Measurements from ENCODE around the gene ITPKC.

DNA sequence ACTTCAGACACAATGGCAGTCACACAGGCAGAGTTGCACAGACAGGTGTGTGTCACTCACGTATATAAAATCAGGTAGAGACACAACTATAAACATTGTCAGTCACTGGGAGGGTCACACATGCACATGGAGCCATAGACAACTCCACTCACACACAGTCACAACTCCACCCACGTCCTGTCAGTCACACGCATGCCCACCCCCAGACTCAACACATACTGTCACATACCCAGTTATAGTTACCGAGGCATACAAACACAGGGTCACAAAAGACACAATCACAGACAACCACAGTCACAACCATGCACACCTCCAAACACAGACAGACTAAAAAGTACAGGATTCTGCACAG lies 27.9 kb upstream of the ITPKC start:
- TF ChIP-seq, protein P1, sequence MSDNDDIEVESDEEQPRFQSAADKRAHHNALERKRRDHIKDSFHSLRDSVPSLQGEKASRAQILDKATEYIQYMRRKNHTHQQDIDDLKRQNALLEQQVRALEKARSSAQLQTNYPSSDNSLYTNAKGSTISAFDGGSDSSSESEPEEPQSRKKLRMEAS (IDR thresholded peaks at IDR 0.05) = no peak
- no peak for TF ChIP-seq ZBTB7A (IDR thresholded peaks at IDR 0.05; ENCODE audit: low read depth)
- TF ChIP-seq TAF1 (IDR thresholded peaks at IDR 0.05; ENCODE audit: low read depth) = no peak
- TF ChIP-seq CEBPB (IDR thresholded peaks at IDR 0.05) = no peak
- no peak for TF ChIP-seq EP300 (IDR thresholded peaks at IDR 0.05; ENCODE audit: borderline replicate concordance)
- TF ChIP-seq, protein P2, sequence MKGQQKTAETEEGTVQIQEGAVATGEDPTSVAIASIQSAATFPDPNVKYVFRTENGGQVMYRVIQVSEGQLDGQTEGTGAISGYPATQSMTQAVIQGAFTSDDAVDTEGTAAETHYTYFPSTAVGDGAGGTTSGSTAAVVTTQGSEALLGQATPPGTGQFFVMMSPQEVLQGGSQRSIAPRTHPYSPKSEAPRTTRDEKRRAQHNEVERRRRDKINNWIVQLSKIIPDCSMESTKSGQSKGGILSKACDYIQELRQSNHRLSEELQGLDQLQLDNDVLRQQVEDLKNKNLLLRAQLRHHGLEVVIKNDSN (IDR thresholded peaks at IDR 0.05) = no peak
- TF ChIP-seq, protein P3, sequence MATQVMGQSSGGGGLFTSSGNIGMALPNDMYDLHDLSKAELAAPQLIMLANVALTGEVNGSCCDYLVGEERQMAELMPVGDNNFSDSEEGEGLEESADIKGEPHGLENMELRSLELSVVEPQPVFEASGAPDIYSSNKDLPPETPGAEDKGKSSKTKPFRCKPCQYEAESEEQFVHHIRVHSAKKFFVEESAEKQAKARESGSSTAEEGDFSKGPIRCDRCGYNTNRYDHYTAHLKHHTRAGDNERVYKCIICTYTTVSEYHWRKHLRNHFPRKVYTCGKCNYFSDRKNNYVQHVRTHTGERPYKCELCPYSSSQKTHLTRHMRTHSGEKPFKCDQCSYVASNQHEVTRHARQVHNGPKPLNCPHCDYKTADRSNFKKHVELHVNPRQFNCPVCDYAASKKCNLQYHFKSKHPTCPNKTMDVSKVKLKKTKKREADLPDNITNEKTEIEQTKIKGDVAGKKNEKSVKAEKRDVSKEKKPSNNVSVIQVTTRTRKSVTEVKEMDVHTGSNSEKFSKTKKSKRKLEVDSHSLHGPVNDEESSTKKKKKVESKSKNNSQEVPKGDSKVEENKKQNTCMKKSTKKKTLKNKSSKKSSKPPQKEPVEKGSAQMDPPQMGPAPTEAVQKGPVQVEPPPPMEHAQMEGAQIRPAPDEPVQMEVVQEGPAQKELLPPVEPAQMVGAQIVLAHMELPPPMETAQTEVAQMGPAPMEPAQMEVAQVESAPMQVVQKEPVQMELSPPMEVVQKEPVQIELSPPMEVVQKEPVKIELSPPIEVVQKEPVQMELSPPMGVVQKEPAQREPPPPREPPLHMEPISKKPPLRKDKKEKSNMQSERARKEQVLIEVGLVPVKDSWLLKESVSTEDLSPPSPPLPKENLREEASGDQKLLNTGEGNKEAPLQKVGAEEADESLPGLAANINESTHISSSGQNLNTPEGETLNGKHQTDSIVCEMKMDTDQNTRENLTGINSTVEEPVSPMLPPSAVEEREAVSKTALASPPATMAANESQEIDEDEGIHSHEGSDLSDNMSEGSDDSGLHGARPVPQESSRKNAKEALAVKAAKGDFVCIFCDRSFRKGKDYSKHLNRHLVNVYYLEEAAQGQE (IDR thresholded peaks at IDR 0.05; ENCODE audit: low read depth) = no peak
- TF ChIP-seq TCF12 (IDR thresholded peaks at IDR 0.05; ENCODE audit: low read depth) = no peak
- TF ChIP-seq CREB1 (IDR thresholded peaks at IDR 0.05; ENCODE audit: low read depth) = no peak
- TF ChIP-seq FOXM1 (IDR thresholded peaks at IDR 0.05; ENCODE audit: borderline replicate concordance, low read depth) = no peak
- TF ChIP-seq EGR1 (IDR thresholded peaks at IDR 0.05) = no peak
- no peak for TF ChIP-seq RAD21 (IDR thresholded peaks at IDR 0.05; ENCODE audit: low read depth)
- TF ChIP-seq YY1 (IDR thresholded peaks at IDR 0.05; ENCODE audit: low read depth) = no peak
